Esophagus muscularis mucosa (tissue), 3 donors: ENCODE results near the gene FBXL7.
"Not testable (repeated sequence)": the region's sequence is repeated elsewhere in the genome, so short reads cannot be mapped to it uniquely, and the experiment has no call there.

Source experiments
- POLR2A ChIP-seq: fragments of 450-650 bp; IDR thresholded peaks from one replicate; pipeline ENCODE4 v1.6.1; 2017; ENCODE audit warnings: antibody characterized with exemption, moderate library complexity, mild to moderate bottlenecking, low read depth
- TF ChIP-seq, protein P1 (sequence below), 3 experiments: fragments of 200-600 bp in 2 of 3; fragments of 450-650 bp in 1 of 3; sonication (generic) in 2 of 3; IDR thresholded peaks; one replicate each; pipeline ENCODE4 v1.5.1; 2017 to 2019; ENCODE audit warnings: antibody characterized with exemption in 3 of 3, mild to moderate bottlenecking in 2 of 3, moderate library complexity in 1 of 3

DNA sequence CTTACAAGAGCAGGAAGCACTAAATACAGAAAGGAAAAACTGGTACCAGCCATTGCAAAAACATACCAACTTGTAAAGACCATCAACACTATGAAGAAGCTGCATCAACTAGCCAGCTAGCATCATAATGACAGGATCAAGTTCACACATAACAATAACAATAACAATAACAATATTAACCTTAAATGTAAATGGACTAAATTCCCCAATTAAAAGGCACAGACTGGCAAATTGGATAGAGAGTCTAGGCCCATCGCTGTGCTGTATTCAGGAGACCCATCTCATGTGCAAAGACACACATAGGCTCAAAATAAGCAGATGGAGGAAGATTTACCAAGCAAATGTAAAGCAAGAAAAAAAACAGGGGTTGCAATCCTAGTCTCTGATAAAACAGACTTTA is 372.3 kb downstream of the FBXL7 start:
- TF ChIP-seq, protein P1, sequence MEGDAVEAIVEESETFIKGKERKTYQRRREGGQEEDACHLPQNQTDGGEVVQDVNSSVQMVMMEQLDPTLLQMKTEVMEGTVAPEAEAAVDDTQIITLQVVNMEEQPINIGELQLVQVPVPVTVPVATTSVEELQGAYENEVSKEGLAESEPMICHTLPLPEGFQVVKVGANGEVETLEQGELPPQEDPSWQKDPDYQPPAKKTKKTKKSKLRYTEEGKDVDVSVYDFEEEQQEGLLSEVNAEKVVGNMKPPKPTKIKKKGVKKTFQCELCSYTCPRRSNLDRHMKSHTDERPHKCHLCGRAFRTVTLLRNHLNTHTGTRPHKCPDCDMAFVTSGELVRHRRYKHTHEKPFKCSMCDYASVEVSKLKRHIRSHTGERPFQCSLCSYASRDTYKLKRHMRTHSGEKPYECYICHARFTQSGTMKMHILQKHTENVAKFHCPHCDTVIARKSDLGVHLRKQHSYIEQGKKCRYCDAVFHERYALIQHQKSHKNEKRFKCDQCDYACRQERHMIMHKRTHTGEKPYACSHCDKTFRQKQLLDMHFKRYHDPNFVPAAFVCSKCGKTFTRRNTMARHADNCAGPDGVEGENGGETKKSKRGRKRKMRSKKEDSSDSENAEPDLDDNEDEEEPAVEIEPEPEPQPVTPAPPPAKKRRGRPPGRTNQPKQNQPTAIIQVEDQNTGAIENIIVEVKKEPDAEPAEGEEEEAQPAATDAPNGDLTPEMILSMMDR (IDR thresholded peaks at IDR 0.05): not testable (repeated sequence)
- TF ChIP-seq POLR2A: not testable (repeated sequence)
